GM19351 (cell line): Measurements from ENCODE around the gene CELA3A.
"Not testable (repeated sequence)": the region's sequence is repeated elsewhere in the genome, so short reads cannot be mapped to it uniquely, and the experiment has no call there.

ENCODE experiments used
- ATAC-seq: cut with Tn5 transposase; IDR thresholded peaks from one replicate; pipeline ENCODE4 v1.9.1; 2021; ENCODE audit warnings: mild to moderate bottlenecking, moderate library complexity; ENCODE audit not compliant: unreplicated experiment

CELA3A gene

DNA sequence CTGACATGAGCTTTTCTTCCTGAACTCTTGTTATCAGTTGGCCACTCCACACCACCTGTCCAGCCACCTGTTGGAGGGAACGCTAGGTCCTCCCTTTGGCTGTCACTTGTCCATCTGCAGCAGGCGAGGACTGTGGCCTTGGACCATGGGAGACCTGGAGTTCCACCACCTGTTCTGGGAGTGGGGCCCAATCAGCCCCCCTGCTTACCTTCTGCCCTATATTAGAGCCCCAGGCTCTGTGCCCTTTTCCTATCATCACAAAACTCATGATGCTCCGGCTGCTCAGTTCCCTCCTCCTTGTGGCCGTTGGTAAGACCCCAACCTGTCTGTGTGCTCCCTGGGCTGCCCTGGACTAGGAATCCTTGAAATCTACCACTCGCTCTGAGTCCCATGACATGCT is at the start of gene CELA3A:
Gene CELA3A (plus strand): TSS at position 249 of the 400 bp plus-strand sequence. CDS start 18 bp downstream, at position 267.
- ATAC-seq = no peak

DNA sequence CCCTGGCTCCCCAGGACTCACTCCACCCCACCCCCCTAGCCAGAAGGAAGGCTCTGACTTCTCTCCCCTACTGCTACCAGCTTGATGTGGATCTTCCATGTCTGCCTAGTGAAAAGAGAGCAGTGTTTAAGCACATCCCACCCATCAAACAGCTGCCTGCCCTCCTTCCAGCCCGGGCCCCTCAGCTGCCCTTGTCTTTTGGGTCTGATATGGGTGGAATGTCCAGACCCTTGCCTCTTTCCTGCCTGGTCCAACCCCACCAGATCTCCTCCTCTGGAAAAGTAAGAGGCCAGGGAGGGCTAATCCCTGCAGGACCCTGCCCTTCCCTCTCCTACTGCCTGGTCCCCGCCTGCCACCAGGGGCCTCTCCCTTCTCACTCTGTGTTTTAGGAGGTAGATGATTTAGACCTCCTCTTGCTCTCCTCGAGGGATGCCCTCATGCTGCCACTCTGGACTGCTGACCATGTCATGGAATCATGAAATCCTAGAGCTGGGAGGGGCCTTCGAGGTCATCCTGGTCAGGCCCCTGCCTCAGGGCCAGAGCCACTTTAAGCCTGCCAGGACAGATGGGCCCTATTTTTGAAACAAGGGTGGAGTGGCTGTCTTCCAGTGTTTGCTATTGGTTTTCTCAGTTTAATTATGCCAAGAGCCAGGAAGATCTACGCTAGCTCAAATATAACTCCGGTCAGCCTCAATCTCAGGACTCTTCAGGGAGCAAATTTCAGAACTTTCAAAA is 48.5 kb upstream of the CELA3A start:
- ATAC-seq = no peak

DNA sequence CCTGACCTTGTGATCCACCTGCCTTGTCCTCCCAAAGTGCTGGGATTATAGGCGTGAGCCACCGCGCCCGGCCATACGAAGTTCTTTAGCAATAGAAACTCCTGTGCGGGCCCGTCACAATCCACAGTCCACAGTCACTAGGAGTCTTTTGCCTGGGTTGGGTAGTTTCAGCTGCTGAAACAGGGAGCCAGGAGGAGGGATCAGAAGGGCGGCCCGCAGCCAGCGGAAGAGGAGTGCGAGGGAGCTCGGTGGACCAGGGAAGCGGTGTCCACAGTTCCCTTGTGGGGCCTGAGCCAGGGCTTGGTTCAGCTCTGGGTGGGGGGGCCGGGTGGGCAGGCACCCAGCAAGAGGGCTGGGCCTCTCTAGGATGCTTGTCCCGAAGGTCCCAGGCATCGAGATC is 46.4 kb upstream of the CELA3A start:
- no peak for ATAC-seq

DNA sequence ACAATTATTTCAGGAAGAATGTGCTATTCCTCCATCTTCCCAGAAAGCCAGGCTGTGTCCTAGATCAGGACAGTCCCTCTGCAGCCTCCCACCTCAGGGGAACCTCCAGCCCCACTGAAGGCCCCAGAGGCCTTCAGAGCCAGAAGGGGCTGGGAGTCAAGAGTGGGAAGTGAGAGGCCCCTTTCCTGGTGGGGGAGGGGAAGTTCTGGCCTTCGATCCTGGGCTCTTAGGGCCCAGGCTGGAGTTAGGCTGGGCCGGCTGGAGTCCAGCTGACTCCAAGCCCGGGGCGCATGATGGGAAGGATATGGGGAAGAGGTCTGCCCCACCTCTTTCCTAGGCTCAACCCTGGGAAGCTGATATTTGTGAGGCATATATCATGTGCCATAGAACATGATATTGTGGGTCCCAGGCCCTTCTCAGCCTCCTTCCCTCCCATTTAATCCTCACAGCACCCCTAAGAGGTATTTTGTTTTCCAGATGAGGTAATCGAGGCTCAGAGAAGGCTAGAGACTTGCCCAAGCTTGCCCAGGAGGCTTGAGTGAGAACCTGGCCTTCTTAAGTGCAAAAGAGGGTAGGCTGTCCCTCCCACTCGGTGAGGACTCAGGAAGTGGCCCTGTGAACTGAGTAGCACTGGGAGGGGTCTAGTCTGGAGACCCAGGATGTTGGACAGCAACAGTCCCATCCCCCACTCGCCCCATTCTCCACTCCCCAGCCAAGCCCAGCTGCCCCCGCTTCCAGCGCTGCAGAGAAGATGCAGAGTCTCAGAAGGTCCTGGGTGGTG is 45.8 kb upstream of the CELA3A start:
- ATAC-seq = no peak

GRCh38 chr1:21956720-21957552 is 44.5 kb upstream of the CELA3A start:
- ATAC-seq = no peak

DNA sequence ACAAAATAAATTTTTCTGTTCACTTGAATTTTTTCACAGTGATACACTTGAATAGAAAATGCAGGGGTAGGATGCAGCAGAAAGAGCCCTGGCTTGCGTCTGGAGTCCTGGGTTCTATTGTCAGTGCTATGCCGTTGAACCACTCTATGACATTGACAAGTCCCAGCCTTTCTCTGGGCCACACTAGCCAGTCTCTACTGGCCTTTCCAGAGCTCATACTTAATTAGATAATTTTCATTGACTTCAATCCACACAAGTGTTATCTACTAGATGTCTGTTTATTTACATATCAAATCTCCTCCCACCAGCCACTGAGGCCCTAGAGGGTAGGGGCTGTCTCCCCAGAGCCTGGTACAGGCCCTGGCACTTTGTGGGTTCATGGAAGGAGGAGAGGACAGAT is 40.1 kb upstream of the CELA3A start:
- no peak for ATAC-seq

DNA sequence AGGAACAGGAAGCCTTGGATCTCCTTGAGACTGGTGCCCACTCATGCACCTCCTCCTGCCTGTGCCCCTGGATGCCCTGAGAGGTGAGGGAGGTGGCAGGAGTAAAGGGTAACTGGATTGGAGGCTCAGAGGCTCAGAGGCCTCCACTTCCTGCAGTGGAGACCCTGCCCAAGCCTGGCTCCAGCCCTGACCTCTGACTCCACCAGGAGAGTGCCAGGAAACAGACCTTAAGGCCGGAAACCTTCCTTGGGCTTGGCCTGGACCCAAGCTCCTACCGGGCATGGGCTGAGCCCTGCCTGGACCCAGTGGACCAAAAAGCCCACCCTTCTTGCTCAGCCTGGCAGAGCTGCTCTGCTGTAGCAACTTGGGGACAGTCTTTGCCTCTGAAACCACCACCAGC is 39.7 kb upstream of the CELA3A start:
- ATAC-seq = no peak

DNA sequence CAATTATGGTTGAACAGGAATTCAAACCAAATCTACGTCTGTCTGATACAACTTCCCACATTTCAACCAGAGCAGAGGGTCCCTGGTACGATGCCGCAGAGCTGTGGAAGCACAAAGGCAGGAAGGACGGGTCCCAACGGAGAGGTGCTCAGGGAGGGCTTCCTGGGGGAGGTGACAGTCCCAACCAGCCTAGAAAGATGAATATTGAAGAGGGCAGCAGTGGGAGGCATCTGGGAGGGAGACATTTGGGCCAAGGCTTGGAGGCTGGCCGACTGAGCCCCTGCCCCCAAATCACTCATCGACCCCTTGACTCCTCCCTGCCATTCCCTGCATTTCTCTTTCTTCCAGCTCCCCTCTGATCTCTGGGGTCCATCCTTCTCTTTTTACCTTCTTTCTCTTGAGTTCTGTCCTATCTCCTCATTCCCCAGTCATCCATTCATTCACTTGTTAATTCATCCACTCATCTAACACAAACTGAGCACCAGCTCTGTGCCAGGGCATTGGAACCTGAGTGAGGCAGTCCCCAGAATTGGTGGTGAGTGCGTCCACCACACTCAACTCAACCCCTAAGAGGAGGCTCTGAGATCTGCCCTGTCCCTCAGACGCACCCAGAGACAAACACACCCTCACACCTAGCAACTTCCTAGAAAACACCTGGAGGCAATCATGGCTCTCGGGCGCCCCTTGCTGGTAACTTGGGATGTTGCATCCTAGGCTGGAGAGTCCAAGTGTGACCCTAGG is 37.8 kb upstream of the CELA3A start:
- ATAC-seq = peak; percentile 54

GRCh38 chr1:21966247-21967000 is 35.0 kb upstream of the CELA3A start:
- no peak for ATAC-seq

- not testable (repeated sequence) for ATAC-seq
Measured at GRCh38 chr1:21967216-21967615, 34.2 kb upstream of the CELA3A start.

GRCh38 chr1:21969066-21969465 is 32.4 kb upstream of the CELA3A start:
- ATAC-seq = not testable (repeated sequence)

DNA sequence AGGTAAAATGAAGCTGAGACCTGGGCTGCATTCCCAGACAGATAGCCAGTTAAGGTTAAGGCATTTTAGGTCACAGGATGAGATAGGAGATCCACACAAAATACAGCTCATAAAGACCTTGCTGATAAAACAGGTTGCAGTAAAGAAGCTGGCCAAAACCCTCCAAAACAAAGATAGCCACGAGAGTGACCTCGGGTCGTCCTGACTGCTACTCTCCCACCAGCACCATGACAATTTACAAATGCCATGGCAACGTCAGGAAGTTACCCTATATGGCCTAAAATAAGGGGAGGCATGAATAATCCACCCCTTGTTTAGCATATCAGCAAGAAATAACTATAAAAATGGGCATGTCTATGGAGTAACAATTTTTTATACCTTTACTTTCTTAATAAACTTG is 30.9 kb upstream of the CELA3A start:
- not testable (repeated sequence) for ATAC-seq

GRCh38 chr1:21972973-21973441 is 28.4 kb upstream of the CELA3A start:
- ATAC-seq = not testable (repeated sequence)

- ATAC-seq = not testable (repeated sequence)
Measured at GRCh38 chr1:21973948-21974347, 27.5 kb upstream of the CELA3A start.

DNA sequence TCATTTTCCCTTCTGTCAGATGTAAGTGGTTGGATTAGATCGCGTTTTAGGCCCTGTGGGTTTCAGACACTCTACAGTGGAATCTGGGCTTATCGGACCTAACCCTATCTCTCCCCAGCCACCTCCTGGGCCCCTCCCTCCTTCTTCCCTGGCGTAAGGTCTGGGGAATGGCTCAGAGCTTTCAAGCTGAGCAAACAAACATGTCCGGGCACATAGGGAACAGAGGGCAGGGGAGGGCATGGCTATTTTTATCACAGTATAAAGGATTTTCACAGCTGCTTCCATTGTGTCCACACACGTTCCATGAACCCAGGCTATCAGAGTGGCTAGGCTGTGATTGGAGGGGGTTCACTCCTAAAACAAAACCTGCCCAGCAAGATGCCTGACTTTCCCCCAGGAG is 26.8 kb upstream of the CELA3A start:
- ATAC-seq = not testable (repeated sequence)

DNA sequence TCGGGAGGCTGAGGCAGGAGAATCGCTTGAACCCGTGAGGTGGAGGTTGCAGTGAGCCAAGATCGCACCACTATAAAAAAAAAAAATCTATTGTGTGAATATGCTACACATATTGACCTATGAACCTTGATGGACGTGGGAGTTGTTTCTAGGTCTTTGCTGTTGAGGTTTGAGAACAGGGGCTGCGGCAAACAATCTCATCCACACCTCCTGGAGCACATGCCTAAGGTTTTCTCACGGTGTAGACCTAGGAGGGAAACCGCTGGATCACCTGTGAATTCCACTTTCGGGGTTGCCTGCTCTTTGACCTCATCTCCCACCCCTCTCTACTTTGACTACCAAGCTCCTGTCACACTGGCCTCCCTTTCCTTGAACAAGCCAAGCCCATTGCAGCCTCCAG is 26.2 kb upstream of the CELA3A start:
- ATAC-seq = not testable (repeated sequence)

DNA sequence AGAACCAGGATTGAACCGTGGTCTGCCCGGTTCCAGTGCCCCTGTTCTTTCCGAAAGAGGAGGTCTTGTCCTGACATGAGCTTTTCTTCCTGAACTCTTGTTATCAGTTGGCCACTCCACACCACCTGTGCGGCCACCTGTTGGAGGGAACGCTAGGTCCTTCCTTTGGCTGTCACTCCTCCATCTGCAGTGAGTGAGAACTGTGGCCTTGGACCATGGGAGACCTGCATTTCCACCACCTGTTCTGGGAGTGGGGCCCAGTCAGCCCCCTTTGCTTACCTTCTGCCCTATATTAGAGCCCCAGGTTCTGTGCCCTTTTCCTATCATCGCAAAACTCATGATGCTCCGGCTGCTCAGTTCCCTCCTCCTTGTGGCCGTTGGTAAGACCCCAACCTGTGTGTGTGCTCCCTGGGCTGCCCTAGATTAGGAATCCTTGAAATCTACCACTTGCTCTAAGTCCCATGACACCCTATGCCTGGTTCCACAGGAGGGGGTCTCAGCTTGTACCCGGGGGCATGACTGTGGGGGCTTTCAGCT is 24.7 kb upstream of the CELA3A start, which contains the start of gene CELA3B:
Gene CELA3B (plus strand): TSS at position 320 of the 537 bp plus-strand sequence. CDS start 18 bp downstream, at position 338.
- not testable (repeated sequence) for ATAC-seq

DNA sequence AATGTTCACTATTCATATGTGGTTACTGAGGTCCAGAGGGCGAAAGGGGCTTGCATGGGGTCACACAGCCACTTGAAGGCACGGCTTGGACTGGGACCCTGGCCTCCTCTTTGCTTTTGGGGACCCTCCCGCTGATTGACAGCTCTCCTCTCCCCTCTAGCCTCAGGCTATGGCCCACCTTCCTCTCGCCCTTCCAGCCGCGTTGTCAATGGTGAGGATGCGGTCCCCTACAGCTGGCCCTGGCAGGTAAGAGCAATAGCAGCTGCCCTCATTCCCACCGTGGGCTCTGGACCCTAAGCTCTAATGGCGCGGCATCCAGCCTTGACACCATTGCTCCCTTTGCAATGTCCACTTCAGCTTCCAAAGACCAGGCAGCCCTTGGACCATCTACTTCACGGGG is 23.2 kb upstream of the CELA3A start:
- not testable (repeated sequence) for ATAC-seq

- not testable (repeated sequence) for ATAC-seq
Measured at GRCh38 chr1:21980515-21981220, 20.8 kb upstream of the CELA3A start.
